GM18526 (cell line): ENCODE measurements around the gene DICER1.

Experiments used
- POLR2A ChIP-seq: IDR thresholded peaks from 3 replicates; pipeline ENCODE4 v1.6.1; 2011; ENCODE audit not compliant: insufficient read length; ENCODE audit errors: extremely low read depth

Gene DICER1

DNA sequence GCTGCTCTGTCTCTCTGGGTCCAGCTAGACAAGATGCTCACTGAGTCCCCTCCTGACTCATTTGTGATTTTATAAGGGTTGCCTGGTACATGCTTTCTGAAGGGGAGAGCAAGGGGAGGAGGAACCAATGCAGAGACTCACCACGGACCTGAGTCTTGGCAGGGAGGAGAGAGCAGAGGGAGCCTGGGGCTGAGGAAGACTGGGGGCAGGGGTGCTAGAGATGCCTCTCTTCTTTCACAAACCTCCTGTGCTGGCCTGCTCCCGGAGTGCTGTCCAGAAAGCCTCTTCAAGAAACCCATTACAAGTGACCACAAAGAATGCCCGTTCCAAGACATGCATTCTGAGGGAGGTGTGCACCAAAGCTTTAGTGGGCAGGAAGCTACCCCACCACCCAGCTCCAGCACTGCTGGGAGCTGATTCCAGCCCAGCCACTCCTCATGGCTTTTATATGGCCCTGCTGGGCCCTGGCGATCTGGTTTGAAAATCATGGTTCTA, 33.1 kb upstream of the DICER1 start:
- TF ChIP-seq POLR2A, result no peak

DNA sequence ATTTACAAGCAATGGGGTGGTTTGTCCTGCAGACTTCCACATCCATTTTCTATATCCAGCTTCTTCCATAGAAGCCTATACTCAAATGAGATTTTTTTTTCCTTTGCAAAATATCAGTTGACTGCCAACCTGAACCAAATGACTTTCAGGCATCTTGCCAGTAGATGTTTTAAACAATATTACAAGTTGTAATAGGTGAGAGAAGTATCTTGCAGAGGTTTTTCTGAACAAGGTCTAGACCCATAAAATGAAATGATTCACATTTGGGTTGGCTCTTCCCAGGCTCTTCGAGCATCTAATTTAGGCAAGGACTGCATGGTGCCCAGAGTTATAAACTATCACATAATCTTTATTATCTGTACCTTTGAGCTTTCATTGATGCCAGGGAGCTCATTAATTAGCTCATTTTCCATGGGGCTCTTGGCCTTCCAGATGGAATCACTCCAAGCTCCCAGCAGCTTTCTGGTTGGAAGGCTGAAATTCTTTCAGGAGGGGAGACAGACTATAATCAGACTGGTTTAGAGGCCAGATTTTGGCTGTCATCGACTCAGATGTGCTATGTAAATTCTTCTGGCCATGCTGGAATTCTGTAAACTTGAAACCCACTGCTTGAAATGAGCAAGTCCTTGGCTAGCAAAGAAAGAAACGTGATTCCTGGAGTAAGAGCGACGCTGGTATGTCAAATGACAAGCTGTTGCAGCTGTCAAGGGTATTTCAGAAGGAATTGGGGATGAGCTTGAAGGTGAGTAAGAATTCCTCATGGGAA, 32.2 kb upstream of the DICER1 start:
- no peak for TF ChIP-seq POLR2A

DNA sequence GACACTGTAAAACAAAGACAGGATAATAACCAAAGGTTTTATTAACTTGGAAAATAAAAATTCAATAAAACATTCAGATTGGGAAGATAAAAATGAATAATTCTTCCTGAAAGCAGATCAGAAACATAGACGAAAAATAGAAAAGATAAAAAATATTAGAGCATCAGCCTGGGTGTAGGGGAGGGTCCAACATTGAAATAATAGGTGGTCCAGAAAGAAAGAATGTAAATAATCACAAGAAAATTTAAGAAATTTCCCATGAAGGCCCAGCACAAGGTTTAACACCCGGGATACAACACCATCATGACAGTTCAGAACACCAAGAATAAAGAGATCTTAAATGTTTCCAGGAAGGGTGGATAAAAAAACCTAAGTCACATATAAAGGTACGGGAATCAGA, 31.1 kb upstream of the DICER1 start:
- TF ChIP-seq POLR2A, result no peak

DNA sequence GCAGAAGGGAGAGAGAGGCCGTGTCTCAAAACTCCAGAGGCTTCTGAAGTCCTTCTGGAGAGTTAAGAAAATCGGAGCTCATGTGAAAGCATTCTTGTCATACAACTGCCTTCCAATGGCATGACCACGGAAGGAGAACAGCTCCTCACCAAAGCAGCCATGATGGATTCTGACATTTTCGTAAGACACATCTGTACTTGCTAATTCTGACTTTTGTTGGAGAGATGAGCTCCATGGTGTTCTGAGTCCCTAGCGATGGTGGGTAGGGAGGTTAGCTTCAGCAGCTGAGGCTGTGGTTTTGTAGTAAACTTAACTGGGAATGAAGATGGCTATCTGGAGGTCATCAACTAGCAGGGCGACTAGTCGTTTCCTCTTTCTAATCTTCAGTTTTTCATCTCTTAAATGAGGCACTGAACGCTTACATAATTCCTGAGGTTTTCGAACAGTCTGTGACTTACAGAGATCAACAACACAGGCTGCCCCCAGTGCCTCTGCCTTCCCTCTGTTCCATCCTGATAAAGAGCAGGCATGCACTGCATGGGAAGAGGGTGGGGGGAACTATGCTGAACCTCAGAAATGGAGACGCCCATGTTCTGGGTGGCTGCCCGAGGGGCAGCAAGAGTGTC, 28.6 kb upstream of the DICER1 start:
- no peak for TF ChIP-seq POLR2A

DNA sequence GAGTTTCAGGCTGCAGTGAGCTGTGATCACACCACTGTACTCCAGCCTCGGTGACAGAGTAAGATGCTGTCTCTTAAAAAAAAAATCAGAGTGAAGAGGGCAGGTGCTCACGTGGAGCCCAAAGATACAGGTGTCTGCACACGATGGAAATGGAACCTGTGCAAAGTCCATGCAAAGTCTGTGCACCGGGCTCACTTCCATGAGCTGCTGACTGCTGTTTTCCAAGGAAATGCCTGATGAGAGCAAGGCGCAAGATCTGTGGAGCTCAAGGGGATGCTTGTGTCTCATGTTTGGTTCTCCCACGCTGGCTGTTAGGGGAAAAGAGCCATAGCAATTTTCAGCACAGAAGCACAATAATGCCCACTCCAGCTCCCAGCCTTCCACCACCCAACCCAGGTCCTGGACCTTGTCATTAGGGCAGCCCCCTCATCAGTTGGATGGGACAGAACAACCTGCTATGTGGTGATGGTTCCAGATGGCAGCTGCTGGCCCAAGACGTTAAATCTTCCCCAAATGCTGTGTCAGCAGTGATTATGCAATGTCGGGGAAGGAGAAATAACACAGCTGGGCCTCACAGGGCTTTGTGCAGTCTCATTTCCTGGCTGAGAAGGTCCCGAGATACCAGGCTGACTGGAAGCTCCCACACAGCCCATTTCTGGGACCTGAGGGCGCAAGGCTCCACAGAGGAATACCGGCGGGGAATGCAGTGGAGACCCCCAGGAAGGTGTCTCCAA, 27.9 kb upstream of the DICER1 start:
- TF ChIP-seq POLR2A, result no peak

DNA sequence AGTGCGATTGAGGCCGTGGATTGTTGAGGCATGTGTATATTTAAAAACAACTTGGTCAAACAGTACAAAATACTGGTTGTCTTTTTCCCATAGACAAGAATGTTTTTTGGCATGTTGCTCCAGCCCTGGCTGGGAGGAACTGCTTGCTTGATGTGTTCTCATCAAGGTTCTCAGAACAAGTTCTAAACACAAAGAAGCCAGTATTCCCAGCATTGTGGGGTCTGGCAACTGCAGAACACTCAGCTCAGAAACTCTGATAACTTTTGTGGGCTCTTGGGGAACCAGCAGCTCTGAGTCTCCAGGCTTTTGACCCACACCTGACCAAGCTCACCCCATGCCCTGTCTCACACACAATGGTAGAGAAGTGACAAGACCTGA, 27.1 kb upstream of the DICER1 start:
- TF ChIP-seq POLR2A, result no peak

DNA sequence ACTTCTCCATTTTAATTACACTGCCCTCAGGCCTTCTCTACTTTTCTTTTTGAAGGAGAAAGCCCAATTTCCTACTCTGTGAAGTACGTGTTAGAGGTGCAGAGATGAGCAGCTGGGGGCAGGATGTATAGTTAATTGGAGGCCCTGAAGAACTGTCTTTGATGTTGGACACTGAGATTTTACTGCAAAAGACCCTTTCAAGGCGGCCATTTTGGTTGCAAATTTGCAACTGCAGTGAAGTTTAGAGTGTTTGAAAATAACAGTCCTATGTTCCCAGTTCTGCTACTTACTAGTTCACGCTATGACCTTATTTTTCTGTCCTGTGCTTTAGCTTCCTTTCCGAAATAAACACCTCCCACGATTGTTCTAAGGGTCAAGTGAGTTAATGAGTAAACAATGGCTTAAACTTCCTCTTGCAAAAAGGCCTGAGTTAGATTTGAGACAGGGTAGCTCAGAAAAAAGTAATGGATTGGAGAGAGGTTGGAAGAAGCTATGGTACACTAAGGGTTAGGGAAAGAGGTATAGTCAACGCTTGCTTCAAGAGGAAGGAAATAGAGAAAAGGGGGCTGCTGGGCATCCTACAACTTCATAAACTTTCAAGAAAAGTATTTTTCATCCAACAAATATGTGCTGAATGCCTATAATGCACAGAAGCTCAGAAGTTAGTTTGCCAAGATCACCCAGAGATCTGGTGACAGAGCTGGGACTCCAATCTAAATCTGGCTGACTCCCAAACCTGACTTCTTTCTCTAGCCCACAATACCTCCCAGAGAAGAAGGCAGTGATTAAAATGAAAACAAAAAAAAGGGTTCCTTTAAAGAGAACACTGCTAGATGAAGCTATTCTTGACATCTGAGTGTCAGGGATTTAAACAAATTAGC, 26.4 kb upstream of the DICER1 start:
- TF ChIP-seq POLR2A, result no peak

DNA sequence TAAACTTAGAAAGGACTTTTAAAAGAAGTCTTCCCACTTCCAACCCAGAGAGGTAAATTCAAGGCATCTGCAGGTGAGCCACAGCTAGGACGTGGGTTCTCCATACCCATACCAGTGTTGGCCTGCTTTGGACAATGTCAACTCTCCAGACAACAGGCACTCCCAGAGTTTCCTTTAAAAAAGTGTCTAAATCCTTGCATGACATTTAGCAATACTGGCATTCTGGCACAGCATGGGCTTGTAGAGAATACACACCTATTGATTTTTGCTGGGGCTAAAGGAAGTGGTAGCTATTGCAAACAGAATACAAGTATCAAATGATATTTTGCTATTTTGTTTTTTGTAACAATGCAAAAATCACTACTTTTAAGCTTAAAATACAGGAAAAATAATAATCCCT, 25.8 kb upstream of the DICER1 start:
- no peak for TF ChIP-seq POLR2A

DNA sequence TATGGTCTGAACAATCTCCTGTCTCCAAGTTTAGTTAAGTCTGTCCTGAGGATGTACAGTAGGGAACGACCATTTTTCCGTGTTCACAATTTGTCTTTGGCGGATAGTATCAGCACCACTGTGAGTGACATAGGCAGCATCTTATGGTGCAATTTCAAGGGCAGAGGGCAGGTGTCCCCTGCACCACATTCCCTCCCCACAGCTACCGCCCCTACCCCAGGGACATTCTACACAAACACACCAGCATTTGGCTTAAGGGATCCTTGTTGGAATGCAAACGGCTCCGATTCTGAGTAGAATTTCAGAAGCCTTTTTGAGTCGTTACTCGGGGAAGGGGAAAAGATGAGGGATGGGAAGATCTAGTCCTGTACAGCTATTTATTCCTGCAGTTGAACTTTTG, 25.1 kb upstream of the DICER1 start:
- no peak for TF ChIP-seq POLR2A

DNA sequence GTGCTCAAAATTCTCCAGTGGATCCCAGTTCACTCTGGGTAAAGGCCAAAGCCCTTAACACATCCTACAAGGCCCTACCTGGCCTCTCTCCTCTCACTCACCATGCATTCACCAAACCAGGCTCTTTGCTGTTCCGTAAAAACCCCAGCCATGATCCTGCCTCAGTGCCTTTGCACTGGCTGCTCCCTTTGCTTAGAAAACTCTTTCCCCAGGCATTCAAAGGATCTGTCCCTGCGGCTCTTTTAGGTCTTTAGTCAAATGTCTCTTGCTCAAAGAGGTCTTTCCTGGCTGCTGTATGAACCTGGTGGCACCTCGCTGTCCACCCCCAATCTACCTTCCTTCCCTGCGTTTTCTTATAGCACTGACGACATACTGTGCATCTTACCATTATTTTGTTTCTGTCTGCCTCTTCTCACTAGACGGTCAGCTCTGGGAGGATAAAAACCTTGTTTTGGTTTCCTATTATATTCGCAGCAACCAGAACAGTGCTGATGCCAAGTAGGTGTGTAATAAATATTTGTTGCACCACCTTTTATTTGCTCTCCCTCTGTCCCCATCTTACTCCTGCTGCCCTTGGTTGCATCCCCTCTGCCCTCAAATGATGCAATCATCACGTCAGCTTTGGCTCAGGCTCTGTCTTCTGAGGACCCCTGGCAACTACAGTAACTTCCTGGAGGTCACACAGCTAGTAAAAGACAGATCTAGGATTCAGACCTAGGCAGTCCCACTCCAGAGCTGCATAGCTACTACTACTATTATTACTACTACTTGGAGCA, 23.8 kb upstream of the DICER1 start:
- no peak for TF ChIP-seq POLR2A

DNA sequence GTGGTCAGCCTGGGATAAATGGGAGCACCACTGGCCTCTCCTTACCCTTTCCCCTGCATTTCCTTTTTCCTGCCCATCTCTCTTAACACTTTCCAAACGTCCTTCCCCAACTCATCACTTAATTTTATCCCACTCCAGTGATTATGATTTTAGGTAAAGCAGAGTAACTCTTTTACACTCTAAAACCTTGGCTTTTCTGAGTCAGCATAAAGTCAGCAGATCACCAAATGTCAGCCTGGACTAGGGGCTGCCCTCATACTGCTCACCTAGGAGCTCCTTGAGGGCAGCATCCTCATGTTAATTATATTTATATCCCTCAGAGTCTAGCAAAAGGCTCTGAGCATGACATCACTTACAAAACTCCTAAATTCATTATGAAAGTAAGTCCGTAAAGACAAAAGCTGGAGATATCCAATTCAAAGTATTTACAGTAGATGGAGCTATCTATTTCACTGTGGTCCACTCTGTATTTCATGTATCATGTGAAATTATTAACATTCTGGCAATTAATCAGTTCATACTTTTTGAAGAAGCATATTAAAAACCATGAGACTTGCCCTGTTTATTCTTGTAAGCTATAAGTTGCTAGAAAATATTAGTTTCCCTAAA, 17.0 kb upstream of the DICER1 start:
- TF ChIP-seq POLR2A, result no peak

DNA sequence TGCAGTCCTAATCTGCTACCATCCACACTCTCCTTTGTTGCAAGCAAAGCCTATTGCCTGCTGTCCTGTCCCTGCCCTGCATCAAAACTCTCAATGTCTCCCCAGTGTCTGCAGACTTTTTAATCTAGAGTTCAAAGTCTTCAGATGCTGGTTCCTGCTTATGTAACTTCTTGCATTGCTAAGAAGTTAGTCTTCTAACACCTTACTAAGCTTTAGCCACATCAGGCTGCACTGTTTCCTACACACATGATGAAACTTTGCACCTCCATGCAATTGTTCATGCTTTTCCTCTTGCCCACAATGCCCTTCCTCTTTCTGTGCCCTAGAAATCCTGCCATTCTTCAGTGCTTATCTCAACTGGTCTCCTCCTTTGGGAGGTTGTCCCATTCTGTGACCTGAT, 16.2 kb upstream of the DICER1 start:
- no peak for TF ChIP-seq POLR2A

DNA sequence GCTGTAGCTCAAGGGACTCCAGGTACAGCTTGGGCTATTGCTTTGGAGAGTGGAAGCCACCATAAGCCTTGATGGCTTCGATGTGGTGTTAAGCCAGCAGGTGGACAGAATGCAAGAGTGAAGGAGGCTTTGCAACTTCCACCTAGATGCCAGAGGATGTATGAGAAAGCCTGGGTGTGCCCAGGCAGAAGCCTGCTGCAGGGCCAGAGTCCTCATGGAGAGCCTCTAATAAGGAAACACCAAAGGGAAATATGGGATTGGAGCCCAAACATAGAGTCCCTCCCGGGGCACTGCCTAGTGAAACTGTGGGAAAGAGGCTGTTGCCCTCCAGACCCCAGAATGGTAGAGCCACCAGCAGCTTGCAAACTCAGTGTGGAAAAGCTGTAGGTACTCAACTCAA, 9.8 kb upstream of the DICER1 start:
- TF ChIP-seq POLR2A, result no peak

DNA sequence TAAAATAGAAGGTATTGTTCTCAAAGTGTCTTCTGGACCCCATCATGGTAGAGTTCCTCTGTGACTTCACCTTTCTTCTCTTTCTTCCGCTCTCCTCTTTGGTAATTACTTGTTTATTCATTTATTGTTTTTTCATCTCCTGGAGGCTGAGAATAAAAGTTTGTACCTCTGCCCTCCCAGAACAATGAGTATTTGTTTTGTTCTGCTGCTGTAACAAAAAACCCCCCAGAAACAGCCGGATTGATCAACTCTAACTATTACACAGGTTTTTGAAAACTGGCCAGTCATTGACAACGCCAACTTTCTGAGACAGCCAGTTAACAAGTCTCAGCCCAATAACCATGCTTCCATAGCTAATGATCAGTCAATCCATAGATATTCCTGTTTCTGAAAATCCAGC, 8.2 kb upstream of the DICER1 start:
- TF ChIP-seq POLR2A, result no peak

DNA sequence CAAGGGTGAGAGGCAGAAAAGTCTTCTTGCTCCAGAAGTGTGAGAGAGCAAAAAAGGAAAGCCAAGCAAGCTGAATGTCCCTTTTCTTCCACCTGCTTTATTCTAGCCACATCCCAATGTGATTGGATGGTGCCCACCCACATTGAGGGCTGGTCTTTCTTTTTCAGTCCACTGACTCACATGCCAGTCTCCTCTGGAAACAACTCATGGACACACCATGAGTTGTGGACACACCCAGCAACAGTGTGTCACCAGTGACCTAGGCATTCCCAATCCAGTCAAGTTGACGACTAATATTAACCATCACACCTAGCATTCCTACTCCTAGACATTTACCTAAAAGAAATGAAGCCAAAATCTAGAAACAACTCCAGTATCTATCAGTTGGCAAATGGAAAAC, 7.2 kb upstream of the DICER1 start:
- TF ChIP-seq POLR2A, result no peak

DNA sequence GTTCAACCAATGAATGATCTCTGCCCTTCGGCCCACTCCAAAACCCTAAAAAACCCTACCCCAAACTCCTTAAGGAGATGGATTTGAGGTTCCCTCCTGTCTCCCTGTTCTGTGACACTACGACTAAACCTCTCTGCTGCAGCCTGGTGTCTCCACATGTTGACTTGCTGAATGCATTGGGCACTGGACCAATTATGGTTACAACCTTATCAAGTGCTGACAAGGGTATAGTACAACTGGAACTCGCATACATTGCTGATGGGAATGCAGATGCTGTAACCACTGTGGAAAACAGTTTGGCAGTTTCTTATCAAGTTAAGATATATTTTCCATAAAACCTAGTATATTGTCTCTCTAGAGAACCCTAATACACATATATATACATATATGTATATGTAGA, 6.3 kb upstream of the DICER1 start:
- no peak for TF ChIP-seq POLR2A
